NCI-H146 (cell line): Measurements from ENCODE around the gene PRRT3.
A peak's percentile ranks its signal among the peaks of the same experiment; 100 is the strongest.
"Not testable (repeated sequence)": the region's sequence is repeated elsewhere in the genome, so short reads cannot be mapped to it uniquely, and the experiment has no call there.

Experiments used
- DNase-seq: peaks from one replicate; lab custom pipeline; 2025; lab: John Stamatoyannopoulos, UW

Gene PRRT3

DNA sequence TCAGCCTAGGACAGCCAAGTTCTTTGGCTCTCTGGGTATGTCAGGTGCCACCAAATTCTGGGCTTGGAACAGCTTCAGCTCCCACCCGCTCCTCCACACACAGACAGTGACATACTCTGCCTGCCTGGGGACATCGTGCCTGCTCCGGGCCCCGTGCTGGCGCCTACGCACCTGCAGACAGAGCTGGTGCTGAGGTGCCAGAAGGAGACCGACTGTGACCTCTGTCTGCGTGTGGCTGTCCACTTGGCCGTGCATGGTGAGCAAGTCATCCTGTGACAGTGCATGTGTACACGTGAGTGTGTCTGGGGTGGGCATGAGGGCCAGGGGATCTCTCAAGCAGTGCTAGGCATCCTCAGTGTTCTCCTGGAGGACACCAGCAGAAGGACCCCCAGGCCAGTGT is 34.4 kb downstream of the PRRT3 start:
- DNase-seq: no peak

DNA sequence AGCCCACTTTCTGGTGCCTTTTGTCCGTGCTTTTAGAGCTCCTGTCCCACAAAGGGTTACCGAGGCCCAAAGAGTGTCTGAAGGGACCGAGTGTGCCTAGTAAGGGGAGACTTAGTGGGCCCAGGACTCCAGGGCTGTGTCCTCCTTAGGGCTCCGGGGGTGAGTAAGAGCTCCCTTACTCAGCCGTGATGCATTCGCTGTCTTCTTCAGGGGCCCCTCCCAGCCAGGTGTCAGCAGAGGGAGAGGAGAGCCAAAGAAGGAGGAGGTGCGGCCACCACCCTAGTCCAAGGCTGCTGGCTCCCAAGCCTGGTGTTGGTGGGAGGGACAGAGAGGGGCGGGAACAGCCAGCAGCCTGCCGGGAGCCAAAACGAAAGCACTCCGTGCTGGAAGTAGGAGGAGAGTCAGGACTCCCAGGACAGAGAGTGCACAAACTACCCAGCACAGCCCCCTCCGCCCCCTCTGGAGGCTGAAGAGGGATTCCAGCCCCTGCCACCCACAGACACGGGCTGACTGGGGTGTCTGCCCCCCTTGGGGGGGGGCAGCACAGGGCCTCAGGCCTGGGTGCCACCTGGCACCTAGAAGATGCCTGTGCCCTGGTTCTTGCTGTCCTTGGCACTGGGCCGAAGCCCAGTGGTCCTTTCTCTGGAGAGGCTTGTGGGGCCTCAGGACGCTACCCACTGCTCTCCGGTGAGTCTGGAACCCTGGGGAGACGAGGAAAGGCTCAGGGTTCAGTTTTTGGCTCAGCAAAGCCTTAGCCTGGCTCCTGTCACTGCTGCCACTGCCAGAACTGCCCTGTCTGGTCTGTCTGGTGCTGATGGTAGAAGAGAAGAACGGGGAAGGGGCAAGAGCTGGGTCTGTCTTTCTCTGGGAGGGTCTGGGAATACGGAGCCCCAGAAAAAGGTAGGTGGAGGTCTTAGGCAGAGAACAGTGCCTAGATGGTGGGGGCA is 35.2 kb downstream of the PRRT3 start, which contains the start of gene IL17RC:
Gene IL17RC (plus strand): TSS at position 365 of the 947 bp plus-strand sequence. CDS start 218 bp downstream, at position 583.
- peak; percentile 84 for DNase-seq

DNA sequence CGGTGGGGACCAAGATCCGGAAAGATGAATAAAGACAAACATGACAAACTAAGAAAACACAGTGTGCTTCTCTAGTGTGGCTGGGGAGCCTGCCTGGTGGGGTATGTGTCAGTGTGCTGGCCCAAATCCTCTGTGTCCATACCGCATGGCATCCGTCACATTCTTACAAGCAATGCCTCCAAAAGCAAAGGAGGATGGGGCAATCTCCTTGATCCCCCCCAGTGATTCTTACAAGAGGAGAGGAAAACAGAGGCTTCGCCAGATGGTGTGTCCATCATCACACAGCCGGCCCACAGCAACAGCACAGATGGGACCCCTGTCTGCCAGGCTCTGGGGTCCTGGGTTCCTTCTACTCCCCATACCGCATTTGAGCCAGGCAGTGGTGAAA is 35.9 kb downstream of the PRRT3 start:
- DNase-seq: no peak

DNA sequence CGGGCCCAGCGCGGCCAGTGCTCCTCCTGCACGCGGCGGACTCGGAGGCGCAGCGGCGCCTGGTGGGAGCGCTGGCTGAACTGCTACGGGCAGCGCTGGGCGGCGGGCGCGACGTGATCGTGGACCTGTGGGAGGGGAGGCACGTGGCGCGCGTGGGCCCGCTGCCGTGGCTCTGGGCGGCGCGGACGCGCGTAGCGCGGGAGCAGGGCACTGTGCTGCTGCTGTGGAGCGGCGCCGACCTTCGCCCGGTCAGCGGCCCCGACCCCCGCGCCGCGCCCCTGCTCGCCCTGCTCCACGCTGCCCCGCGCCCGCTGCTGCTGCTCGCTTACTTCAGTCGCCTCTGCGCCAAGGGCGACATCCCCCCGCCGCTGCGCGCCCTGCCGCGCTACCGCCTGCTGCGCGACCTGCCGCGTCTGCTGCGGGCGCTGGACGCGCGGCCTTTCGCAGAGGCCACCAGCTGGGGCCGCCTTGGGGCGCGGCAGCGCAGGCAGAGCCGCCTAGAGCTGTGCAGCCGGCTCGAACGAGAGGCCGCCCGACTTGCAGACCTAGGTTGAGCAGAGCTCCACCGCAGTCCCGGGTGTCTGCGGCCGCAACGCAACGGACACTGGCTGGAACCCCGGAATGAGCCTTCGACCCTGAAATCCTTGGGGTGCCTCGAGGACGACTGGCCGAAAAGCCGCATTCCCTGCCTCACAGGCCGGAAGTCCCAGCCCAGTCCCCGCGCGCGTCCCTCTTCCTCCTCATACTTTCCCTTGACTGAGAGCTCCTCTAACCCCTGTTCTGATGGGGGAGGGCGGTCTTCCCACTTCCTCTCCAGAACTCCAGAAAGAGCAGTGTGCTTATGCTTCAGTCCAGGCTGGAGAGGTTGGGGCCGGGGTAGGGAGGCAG is 36.7 kb downstream of the PRRT3 start:
- DNase-seq: peak; percentile 73

DNA sequence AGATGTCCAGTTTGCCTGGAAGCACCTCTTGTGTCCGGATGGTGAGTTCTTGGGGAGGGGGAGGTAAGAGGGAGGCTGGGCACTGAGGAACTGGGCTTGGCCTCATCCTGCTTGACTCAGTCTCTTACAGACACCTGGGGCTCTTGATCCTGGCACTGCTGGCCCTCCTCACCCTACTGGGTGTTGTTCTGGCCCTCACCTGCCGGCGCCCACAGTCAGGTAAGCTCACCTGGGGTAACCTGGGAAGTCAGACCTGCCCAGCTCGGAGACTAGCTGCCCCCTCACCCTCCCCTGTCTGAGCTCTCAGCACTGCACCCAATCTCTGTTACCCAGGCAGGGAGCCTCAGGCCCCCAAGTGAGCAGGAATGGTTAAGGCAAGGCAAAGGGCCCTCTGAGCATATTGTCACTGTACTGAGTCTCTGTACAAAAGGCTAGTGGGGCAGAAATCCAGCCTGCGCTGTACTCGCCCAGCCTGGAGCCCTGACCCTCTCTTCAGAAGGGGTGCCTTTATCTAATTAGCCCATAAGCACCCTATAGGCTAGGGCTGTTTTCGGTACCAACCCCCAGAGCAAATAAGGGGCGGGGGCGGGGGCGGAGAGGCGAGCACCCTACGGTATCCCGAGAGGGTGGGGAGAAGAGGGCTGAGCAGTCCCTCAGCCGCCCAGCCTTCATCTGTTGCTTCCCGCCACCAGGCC is 37.5 kb downstream of the PRRT3 start:
- peak; percentile 69 for DNase-seq

DNA sequence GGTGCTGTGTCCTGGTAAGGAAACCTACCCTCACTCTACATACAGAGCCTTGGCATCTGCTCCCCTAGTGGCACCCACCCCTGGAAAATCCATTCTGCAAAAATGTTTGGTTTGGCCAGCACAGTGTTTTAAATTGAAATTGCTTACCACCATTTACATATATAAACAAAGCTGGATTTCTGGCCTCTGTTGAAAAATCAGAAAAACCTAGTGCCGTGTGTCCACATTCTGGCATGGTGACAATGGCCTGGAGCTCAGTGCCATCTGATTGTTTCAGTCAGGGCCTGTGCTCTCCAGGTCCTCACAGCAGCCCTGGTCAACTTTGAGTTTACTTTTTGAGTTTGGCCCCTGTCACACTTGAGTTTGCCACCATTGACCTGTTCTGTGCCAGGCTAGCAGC is 38.2 kb downstream of the PRRT3 start:
- DNase-seq: no peak

DNA sequence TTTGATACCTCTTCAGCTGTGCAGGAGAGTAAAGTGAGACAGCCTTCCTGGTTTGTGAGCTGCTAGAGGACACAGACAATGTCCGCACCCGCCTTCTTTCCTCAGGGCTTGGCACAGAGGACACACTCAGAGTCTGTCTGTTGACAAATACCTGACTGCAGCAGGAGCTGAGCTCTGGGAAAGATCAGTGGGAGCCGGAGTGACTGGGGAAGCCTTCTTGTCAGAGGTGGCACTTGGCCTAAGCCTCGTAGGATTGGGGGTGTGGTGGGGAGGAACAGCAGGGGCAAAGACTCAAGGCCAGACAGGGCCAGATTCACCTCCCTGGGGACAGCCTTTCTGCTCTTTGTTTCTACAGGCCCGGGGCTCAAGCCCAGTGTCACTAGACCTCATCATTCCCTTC is 38.6 kb downstream of the PRRT3 start:
- no peak for DNase-seq

DNA sequence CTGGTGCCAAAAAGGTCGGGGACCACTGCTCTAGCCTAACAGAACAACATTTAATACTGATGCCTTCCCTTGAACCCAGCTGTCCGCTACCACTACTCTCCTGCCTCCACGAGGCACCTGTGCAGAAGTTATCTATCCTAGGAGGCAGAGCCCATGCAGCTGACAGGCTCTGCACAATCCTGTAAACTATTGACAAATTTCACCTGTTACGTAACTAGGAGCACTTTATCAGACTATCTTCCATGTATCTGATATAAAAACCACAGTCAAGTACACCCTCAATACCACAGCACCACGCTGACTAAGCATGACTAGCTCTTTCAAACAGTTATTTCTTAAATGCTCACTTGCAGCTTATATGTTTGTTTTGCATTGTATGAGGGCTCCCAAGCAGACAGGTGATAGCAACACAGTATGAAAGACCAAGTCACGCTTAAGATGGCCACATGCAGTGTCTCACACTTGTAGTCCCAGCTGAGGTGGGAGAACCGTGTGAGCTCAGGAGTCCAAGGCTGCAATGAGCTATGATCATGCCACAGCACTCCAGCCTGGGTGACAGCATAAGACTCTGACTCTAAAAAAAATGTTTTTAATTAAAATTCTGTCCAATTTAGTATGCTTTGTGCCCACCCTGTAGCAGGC is 39.8 kb downstream of the PRRT3 start:
- no peak for DNase-seq

DNA sequence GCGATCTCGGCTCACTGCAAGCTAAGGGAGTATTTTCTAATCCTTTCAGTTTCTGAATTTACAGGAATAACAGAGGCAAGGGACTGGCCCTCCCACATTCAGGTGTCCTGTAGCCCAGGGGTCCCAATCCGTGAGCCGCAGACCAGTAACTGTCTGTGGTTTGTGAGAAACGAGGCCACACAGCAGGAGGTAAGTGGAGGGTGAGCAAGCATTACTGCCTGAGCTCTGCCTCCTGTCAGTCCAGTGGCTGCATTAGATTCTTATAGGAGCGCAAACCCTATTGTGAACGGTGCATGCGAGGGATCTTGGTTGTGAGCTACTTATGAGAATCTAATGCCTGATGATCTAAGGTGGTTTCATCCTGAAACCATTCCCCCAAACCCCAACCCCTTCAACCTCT is 40.3 kb downstream of the PRRT3 start:
- no peak for DNase-seq

DNA sequence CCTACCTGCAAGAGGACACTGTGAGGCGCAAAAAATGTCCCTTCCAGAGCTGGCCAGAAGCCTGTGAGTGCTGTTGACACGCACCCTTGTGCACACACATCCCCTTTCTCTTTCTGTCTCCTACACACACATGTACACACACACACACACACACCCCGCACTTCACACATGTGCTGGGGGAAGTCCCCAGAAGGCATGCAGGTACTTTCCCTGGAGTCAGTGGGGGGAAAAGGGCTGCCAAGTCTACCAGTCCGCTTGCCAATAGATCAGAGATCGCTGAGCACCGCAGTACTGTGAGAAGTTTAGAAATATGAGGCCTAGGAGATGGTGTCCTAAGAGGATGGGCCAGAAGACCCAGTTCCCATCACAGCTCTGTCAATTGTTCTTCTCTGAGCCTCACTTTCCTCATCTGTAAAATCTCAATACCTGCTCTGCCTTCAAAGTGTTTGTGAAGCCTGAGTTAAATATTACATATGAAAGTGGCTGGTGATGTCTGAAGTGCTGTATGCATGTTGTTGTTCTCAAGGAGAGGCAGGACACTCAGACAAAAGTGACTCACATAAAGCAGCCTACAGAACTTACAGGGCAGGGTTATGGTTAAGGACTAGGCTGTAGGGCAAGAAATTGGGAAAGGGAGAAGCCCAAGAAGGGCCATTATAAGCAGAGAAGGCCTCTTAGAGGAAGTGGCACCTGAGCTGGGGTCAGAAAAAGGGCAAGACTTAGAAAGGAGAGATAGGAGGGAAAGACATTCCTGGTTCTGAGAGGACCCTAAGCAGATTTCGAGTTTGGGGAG is 42.8 kb downstream of the PRRT3 start:
- no peak for DNase-seq

DNA sequence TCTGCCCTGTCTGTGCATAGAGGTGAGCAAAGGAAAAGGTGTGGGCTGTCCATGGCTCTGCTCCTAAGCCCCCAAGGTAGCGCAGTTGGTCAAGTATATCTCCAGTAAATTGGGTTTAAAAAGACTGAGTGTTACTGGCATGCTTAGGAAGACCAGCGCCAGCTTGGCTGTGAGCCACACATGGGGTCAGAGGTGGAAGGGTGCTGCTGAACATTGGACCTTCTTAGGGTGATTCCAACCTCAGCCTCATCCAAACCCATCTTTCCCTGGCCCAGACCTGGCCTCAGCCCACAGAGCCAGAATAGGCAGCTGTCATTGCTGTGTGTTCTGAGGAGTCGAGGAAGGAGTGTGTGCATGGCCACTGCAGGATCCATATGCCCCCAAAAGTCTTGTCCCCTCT is 43.9 kb downstream of the PRRT3 start:
- no peak for DNase-seq

DNA sequence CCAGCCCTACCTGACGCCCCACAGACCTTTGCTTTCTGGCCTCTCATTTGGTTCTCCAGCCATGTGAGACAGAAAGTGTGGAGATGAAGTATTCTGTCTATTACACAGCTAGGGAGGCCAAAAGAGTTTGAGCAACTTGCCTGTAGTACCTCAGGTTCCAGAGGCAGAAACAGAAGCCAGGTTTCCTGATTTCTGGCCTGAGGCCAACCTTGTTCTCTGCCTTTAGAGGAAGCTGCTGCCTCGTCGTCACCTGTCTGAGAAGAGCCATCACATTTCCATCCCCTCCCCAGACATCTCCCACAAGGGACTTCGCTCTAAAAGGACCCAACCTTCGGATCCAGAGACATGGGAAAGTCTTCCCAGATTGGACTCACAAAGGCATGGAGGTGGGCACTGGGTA is 45.7 kb downstream of the PRRT3 start:
- no peak for DNase-seq

DNA sequence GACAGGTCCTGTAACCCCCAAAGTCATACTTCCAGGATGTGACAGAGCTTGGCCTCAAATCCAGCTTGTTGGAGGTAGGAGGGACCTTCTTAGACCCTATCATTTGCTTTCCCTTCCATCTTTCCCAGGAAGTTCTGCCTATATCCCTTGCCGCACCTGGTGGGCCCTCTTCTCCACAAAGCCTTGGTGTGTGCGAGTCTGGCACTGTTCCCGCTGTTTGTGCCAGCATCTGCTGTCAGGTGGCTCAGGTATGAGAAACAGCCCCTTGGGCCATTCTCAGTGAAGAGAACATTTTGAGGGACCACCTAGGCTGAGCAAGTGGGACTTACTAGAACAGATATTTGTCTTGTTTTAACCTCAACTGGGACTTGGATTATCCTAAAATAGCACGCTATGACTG is 48.3 kb downstream of the PRRT3 start:
- DNase-seq: no peak

DNA sequence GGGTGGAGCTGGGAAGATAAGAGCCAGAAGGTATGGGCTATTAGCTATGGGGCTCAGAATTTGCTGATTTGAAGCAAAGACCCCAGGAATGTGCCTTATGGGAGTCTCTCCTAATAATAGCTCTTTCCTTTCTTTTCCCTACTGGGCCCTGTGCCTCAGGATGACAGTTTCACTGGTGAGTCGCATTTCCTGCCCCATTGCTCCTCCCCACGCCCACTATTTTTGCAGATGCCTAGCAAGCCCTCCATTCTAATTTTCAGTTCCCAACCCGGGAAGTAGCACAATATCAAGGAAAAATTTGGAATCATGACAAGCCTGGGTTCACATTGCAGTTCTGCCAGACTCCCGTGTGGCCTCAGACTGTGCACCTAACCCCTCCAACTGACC is 49.0 kb downstream of the PRRT3 start:
- DNase-seq: no peak

DNA sequence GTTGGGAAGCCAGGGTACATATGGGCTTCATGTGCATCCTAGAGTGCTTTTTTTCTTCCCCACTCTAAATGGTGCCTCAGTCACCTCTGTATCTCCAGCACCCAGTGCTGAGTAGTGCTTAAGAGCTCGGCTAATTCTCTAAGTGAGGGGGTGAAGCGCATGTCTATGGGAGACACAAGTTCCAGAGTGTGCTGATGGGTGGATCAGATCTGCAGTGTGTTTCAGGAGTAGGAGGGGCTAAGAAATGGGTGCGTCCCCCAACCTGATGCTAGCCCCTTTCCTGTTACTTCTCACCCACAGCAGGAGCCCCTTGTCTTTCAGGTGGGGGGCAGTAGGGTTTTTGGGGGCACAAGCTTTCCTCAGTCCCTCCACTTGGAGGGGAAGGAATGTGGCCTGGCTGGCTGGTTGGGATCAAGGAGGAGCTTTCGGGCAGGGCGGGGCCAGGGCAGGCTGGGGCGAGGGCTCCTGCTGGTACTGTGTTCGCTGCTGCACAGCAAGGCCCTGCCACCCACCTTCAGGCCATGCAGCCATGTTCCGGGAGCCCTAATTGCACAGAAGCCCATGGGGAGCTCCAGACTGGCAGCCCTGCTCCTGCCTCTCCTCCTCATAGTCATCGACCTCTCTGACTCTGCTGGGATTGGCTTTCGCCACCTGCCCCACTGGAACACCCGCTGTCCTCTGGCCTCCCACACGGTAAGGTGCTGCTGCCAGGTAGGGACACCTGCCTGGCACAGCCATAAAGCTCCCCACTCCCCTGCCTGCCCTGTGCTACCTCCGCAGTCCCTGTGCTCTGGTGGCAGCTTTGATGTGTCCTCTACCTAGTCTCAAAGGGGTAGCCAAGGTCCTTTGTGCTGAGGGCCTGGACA is 49.6 kb downstream of the PRRT3 start, which contains the start of gene IL17RE:
Gene IL17RE (plus strand): TSS at position 477 of the 866 bp plus-strand sequence. CDS start 85 bp downstream, at position 562.
- peak; percentile 60 for DNase-seq

DNA sequence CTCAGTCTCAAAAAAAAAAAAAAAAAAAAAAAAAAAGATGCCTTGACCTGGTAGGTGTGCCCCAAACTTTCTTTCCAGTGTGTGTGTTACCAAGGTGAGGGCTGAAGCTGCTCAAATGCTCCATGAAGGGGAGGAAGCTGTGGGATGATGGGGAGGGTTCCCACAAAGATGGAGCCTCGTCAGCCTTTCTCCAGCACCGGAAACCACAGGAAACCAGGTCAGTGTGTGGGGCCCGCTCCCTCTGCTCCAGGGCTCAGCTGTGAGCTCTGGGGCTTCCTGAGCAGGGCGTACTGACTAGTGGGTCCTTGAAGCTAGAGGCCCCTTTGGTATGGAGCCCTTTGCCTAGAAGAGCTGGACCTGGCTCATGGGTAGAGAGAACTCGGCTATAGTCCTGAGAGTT is 50.2 kb downstream of the PRRT3 start:
- no peak for DNase-seq

DNA sequence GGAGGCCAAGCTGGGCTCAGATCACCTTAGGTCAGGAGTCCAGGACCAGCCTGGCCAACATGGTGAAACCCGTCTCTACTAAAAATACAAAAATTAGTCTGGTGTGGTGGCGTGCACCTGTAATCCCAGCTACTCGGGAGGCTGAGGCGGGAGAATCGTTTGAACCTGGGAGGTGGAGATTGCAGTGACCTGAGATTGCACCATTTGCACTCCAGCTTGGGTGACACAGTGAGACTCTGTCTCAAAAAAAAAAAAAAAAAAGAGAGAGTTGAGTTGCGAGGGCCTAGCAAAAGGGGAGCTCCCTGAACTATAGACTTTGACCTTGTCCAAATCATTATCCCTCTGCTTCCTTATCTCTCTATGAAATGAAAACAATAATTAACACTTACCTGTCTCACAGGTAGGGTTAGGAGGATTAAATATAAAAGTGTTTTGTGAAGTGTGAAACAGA is 51.2 kb downstream of the PRRT3 start:
- DNase-seq: not testable (repeated sequence)

DNA sequence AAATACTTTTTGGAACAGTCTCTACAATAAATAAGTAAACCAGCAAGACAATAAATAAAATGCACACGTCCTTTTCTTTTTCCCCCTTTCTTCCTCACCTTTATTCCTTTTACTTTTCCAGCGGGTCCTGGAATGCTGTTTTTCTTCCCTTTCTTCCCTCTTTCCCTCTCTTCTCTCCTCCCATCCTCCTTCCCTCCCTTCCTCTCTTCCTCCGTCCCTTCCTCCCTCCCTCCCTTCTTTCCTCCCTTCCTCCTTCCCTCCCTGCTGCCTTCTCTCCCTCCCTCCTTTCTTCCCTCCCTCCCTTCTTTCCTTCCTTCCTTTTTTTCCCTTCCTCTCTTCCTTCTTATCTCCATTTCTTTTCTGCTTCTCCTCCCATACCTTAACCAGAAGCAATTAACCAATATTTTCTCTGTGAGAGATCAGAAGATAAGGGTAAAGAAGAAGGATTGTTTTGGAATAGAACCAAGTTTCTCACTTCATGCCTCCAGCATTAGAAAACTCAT is 52.9 kb downstream of the PRRT3 start:
- DNase-seq: no peak

DNA sequence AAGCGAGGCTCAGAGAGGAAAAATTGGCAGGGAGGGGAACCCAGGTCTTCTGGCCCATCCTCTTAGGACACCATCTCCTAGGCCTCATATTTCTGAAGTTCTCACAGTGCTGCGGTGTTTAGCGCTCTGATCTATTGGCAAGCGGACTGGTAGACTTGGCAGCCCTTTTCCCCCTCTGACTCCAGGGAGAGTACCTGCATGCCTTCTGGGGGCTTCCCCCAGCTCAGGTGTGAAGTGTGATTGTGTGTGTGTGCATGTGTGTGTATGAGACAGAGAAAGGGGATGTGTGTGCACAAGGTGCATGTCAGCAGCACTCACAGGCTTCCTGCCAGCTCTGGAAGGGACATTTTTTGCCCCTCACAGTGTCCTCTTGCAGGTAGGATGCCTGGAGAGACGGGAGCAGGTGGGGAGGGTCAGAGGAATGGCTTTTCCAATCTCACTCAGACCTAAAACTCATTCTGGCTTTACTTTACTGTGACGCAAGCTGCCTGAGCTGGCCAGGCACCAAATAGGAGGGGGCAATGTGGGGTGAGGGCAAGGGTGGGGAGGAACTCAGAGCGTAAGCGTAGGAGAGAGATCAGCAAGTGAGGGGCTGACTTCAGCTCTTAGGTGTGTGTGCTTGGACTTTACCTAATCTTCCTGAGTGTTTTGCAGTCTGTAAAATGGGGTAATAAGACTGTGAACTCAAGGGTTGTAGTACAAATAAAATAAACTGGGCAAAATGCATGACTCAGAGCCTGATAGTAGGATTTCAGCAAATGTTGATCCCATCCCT is 53.6 kb downstream of the PRRT3 start:
- no peak for DNase-seq
